Fibroblast of upper back skin (primary cell): Measurements from ENCODE around the gene SBDS.
A peak's percentile ranks its signal among the peaks of the same experiment; 100 is the strongest.
"Not testable (repeated sequence)": the region's sequence is repeated elsewhere in the genome, so short reads cannot be mapped to it uniquely, and the experiment has no call there.

Source experiments
- DNase-seq: peaks from one replicate; pipeline ENCODE4 v3.0.0-alpha.2; 2013

Gene SBDS

DNA sequence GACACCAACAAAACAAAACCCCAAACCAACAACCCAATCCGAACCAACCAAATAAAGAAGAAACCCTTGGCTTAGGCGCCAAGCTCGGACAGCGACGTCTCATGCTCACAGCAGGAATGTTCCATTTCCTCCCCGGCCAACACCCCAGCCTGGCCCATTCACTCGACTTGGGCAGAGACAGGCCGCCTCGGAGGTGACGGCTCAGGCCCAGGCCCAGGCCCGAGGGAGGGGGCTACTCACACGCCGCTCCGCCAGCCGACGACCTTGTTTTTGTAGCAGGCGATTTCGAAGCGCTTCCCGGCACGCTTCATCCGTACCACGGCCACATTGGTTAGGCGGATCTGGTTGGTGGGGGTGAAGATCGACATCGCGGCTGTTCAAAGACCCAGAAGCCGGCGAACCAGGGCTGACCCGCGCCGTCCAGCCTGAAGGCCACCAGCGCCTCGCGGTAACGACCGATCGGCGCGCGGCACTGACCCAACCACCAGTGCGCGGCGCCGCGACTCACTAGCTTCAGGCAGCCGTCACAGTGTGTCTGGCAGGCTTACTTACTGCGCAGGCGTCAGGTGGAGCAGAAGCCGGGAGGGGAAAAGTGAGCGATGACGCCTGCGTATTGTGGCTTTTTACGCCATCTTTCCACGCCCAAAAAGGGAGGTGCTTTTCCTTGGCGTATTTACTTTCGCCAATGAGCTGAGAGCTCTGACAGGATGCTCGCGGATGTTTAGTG is at the start of gene SBDS:
SBDS (minus strand) TSS at position 537 of the 727 bp plus-strand sequence; CDS start at position 368, 169 bp downstream.
- DNase-seq = peak; percentile 99

GRCh38 chr7:67043559-67043930 is 48.2 kb upstream of the SBDS start:
- DNase-seq = not testable (repeated sequence)

DNA sequence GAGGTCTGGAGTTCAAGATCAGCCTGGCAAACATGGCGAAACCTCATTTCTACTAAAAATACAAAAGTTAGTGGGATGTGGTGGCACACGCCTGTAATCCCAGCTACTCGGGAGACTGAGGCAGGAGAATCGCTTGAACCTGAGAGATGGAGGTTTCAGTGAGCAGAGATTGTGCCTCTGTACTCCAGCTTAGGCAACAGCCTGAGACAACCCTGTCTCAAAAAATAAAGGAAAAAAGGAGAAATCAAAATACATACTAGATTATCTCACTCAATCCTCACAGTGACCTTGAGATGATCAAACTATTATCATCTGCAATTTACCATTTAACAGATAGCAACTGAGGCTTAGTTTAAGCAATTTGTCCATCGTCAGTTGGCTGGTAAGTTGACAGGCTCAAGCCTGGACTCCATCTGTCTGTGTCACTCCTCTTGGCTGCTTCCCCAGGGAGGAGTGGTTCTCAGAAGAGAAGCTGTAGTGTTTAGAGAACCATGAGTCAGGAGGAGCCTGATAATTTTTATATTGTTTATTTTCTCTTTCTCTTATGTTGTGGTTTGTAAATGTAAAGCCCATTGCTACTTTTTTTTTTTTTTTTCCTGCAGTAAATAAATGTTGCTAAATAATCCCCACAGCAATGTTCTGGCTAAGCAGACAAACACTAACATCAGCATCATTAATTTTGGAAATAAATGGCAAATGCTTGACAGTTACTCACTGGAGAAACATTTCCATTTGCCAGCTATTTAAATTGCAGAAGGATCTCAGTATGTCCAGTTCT is 47.6 kb upstream of the SBDS start:
- peak; percentile 75 for DNase-seq

- DNase-seq = not testable (repeated sequence)
These were observed 45.4 kb upstream of the SBDS start for GRCh38 chr7:67040832-67041231.

DNA sequence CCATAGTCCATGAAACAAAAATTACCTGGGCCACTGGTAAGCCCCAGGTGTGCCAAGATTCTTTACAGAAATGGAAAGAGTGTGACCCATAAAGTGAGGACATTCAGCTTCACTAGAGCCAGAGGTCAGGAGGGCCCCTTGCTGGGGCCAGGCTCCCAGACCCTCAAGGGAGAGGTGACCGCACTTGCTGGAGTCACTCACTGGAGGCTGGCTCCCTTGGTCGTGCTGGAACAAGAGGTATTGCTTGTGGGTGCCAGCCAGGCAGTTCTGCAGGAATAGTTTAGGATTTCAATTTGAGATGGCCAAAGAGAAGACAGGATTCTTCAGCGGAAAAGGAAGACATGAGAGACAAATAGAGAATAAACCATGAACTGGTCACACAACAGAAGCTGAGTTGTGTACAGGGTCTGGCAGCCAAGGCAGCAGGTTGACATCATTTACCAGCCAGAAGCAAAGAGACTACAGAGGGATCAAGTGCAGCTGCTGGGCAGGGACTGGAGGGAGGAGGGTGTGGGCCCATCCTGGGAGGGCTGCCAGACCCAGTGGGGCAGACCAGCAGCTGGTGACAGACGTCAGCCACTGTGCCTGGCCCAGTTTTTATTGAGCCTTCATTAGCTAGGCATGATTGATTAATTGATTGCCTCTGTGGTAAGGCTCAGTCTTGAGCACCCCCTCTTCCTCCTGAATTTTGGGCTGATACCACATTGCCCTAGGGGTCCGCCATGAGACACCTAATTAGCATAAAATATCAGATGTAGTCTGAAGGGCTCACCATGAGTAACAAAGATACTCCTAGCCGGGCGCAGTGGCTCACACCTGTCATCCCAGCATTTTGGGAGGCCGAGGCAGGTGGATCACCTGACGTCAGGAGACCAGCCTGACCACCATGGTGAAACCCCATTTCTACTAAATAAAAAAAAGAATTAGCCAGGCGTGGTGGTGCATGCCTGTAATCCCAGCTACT is 41.3 kb upstream of the SBDS start:
- not testable (repeated sequence) for DNase-seq

GRCh38 chr7:67033251-67033650 is 37.9 kb upstream of the SBDS start:
- DNase-seq = no peak

GRCh38 chr7:67031685-67032084 is 36.3 kb upstream of the SBDS start:
- not testable (repeated sequence) for DNase-seq

GRCh38 chr7:67025459-67025858 is 30.1 kb upstream of the SBDS start:
- peak; percentile 73 for DNase-seq

DNA sequence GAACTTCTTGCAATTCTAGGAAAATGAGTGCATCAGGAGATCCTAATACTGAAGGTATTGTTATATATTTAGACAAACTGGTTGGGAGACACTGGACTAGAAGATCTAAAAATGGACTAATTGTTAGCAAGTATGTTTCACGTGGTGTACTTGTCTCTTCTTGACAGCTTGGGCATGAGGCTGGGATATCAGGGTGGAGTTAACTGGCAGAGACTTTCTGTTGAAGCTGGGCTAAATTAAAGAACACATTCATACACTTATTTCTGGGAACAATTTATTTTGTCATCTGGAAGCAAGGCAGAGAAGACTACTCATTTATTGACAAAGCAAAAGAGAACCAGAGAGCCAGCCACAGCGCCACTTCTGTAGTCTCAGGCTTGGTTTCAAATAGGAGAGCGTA is 27.1 kb upstream of the SBDS start:
- DNase-seq = no peak

DNA sequence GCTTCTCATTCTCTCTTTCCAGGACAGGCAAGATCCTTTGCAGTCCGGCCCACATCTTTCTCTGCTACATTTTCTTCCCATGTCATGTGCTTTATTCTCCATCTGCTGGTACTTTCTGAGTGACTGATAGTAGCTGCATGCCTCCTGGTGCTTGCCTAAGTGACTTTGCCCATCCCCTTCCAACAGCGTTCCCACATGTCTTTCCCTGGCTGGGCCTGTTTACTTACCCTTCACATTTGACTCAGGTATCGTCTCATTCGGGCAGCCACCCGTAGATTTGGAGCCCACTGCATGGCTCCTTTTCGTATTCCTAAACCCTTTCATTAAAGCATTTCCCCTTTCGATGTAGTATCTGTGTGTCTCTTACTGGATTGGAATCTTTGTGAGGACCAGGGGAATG is 25.9 kb upstream of the SBDS start:
- no peak for DNase-seq

DNA sequence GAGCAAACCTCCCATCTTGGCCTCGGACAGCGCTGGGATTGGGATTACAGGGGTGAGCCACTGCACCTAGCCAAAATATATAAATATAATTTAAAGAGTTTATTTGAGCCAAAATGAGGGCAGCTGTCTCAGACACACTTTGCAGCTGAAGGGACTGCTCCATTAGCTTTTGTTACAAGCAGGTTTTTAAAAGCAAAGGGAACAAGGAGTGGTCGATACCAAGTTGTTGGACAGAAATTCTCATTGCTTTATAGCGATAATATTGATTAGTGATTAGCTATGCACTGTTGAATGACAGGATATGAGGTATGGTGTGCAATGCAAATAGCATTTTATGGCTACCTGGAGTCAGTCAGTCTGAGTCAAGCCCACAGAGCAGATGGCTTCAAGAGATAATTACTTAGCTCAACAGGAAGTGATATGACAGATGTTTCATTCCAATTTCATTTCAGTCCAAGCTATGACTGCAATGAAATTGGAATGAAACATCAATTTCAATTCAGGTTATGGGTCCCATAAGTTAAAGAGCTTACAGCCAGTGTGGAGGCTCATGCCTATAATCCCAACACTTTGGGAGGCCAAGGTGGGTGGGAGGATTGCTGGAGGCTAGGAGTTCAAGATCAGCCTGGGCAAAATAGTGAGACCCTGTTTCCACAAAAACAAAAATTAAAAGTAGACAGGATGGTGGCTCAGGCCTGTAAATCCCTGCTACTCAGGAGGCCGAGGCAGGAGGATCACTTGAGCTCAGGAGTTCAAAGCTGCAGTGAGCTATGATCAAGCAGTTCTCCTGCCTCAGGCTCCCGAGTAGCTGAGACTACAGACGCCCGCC is 24.4 kb upstream of the SBDS start:
- DNase-seq = peak; percentile 70

DNA sequence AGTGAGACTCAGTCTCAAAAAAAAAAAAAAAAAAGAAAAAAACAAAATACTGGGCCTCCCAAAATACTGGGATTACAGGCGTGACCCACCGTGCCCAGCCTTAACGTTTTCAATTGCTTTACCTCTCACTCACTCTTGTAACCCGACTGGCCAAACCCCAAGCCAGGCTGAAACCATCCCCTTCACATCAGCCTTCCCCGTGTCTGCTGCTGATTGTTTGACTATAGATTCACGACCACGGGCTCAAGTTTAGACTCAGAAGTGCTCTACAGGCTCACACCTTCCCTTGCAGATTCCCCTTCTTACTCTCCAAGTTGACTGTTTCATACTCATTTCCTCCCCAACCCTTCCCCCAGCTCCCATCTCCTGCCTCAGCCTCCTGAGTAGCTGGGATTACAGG is 23.6 kb upstream of the SBDS start:
- DNase-seq = no peak

DNA sequence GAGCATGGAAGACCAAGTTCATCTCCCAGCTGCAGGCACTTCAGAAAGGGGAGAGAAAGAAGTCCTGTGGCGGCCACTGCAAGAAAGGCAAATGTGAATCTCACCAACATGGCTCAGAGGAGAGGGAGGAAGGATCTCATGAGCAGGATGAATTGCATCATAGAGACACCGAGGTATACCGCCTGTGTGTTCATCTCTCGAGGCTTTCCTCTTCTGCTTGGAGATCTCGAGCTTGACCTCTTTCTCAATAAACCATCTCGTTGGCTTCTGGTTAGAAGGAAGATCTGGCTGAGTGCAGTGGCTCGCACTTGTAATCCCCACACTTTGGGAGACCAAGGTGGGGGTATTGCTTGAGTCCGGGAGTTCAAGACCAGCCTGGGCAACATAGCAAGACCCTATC is 22.6 kb upstream of the SBDS start:
- not testable (repeated sequence) for DNase-seq

- not testable (repeated sequence) for DNase-seq
These were observed 18.8 kb upstream of the SBDS start for GRCh38 chr7:67014076-67014622.

GRCh38 chr7:67009677-67010076 is 14.3 kb upstream of the SBDS start:
- not testable (repeated sequence) for DNase-seq

- no peak for DNase-seq
These were observed 12.9 kb upstream of the SBDS start for GRCh38 chr7:67008260-67008659.

- DNase-seq = no peak
These were observed 11.6 kb upstream of the SBDS start for GRCh38 chr7:67006965-67007364.

DNA sequence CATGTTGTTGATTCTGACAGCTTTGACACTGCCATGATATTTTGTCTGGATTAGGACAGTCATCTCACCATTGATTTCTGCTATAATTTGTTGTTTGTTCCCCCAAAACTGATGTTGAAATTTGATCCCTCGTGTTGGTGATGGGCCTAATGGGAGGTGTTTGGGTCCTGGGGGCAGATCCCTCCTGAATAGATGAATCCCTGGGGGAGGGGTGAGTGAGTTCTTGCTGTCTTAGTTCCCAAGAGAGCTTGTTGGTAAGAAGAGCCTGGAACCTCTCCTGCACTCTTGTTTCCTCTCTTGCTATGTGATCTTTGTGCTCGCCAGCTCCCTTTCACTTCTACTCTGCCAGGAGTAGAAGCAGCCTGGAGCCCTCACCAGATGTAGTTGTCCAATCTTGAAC is 8.8 kb upstream of the SBDS start:
- not testable (repeated sequence) for DNase-seq

GRCh38 chr7:67000601-67001258 is 5.3 kb upstream of the SBDS start:
- peak; percentile 35 for DNase-seq

GRCh38 chr7:66996444-66997191 is 1.2 kb upstream of the SBDS start, which contains the start of gene TYW1:
TSS of gene TYW1 (plus strand) at chr7:66996833. CDS start at chr7:66996979, 146 bp downstream.
- peak; percentile 98 for DNase-seq
